Upper lobe of left lung (tissue), 6 donors: Measurements from ENCODE around the gene TNFRSF8. TPM values are rescaled to one million over a fixed set of nuclear protein-coding genes. Genes with fewer than 3 reads are reported as not detected.

ENCODE experiments used
- ATAC-seq, 2 donors: fragments of 200-7000 bp; cut with Tn5 transposase; one replicate each; pipeline ENCODE4 v1.9.1; 2022; ENCODE audit warnings: mild to moderate bottlenecking in 2 of 2, moderate library complexity in 2 of 2; ENCODE audit not compliant: low FRiP score in 2 of 2
- DNase-seq, 2 donors: peaks; one replicate each; pipeline ENCODE4 v3.0.0-alpha.2; 2019 to 2020
- H3K27ac ChIP-seq, 4 donors: fragments of 200-600 bp; sonication (generic); one replicate each; pipeline ENCODE4 v1.5.1; 2016 to 2019
- H3K27me3 ChIP-seq, 4 donors: fragments of 200-600 bp; sonication (generic); one replicate each; pipeline ENCODE4 v1.5.1; 2017 to 2019
- H3K36me3 ChIP-seq, 4 donors: fragments of 200-600 bp; sonication (generic); one replicate each; pipeline ENCODE4 v1.5.1; 2016 to 2019
- H3K4me1 ChIP-seq, 4 donors: fragments of 200-600 bp; sonication (generic); one replicate each; pipeline ENCODE4 v1.5.1; 2018 to 2019
- H3K4me3 ChIP-seq, 4 donors: fragments of 200-600 bp; sonication (generic); one replicate each; pipeline ENCODE4 v1.5.1; 2017 to 2019; ENCODE audit warnings: mild to moderate bottlenecking in 2 of 4, moderate library complexity in 1 of 4
- H3K9me3 ChIP-seq, 4 donors: fragments of 200-600 bp; sonication (generic); one replicate each; pipeline ENCODE4 v1.5.1; 2018 to 2019
- EP300 ChIP-seq, 4 donors: sonication (generic); formaldehyde crosslinking; IDR thresholded peaks; one replicate each; pipeline ENCODE4 v1.5.1; 2017; ENCODE audit warnings: antibody characterized with exemption in 4 of 4, control low read depth in 2 of 4
- POLR2A ChIP-seq, 4 donors: fragments of 450-650 bp; IDR thresholded peaks; one replicate each; pipeline ENCODE4 v1.5.1; 2016 to 2017; ENCODE audit warnings: antibody characterized with exemption in 4 of 4, mild to moderate bottlenecking in 2 of 4
- POLR2AphosphoS5 ChIP-seq, 2 donors: sonication (generic); formaldehyde crosslinking; IDR thresholded peaks; one replicate each; pipeline ENCODE4 v1.5.1; 2017; ENCODE audit warnings: antibody characterized with exemption in 2 of 2
- WGBS, 2 donors: methylation state at CpG; one replicate each; pipeline ENCODE4 v1.1.5; 2017 to 2018; 5-methylcytosine and 5-hydroxymethylcytosine counted together
- total RNA-seq, 6 donors: library from RNA; depleted of rRNA in 4 of 6; stranded (reverse); fragments of >200 nt in 4 of 6; gene quantifications; one replicate each; pipeline versions ENCODE4 v1.1.0 to v1.2.1, GENCODE V29; 2016 to 2021
- TF ChIP-seq, protein P1 (sequence below), 6 experiments: fragments of 450-650 bp in 4 of 6; fragments of 200-600 bp in 2 of 6; sonication (generic) in 2 of 6; IDR thresholded peaks; one replicate each; pipeline ENCODE4 v1.5.1; 2016 to 2019; ENCODE audit warnings: antibody characterized with exemption in 6 of 6
- donor health status: DM: no; HTN: no; CAD: no; lungs with moderate emphysema.
- donor health status: DM: no; HTN: yes; CAD: no; lungs with severe emphysema.

TNFRSF8 gene
- total RNA-seq, 6 donors from 2014 or later = 0.22 to 3.3 (median 1.2) TPM

DNA sequence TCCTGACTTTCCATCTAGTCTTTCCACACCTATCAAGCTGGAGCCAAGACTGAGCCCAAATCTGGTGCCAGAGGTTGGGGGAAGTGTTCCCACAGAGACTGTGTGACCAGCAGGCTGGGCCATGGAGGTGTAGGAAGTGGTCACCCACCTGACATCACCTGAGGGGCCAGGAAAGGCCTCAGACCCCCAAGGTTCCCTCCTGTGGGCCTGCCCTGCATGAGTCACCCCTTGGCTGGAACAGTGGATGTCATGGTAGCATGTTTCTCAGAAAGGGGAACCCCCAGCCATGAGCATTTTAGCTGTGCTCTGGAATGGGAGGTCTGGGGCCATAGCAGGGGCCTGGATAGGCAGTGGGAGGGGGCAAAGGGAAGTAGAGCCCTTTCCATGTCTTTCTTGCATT is 5.7 kb upstream of the TNFRSF8 start:
- no peaks in the 10 kb centered on the region for H3K9me3 ChIP-seq
- TF ChIP-seq POLR2AphosphoS5 (IDR thresholded peaks at IDR 0.05) = no peak
- TF ChIP-seq EP300 (IDR thresholded peaks at IDR 0.05) = no peak
- TF ChIP-seq, protein P1, sequence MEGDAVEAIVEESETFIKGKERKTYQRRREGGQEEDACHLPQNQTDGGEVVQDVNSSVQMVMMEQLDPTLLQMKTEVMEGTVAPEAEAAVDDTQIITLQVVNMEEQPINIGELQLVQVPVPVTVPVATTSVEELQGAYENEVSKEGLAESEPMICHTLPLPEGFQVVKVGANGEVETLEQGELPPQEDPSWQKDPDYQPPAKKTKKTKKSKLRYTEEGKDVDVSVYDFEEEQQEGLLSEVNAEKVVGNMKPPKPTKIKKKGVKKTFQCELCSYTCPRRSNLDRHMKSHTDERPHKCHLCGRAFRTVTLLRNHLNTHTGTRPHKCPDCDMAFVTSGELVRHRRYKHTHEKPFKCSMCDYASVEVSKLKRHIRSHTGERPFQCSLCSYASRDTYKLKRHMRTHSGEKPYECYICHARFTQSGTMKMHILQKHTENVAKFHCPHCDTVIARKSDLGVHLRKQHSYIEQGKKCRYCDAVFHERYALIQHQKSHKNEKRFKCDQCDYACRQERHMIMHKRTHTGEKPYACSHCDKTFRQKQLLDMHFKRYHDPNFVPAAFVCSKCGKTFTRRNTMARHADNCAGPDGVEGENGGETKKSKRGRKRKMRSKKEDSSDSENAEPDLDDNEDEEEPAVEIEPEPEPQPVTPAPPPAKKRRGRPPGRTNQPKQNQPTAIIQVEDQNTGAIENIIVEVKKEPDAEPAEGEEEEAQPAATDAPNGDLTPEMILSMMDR (IDR thresholded peaks at IDR 0.05) = no peak
- no peak for TF ChIP-seq POLR2A (IDR thresholded peaks at IDR 0.05)
- ATAC-seq (no peak), DNase-seq (no peak)
- no peaks in the 10 kb centered on the region for H3K36me3 ChIP-seq
- no peak overlapping the region for H3K4me3 ChIP-seq
- no peak overlapping the region for H3K27ac ChIP-seq
- H3K4me1 ChIP-seq = peaks cover 0 to 2% (median under 1%) of the 10 kb centered on the region in 4 donors
- H3K27me3 ChIP-seq = no peaks in the 10 kb centered on the region

DNA sequence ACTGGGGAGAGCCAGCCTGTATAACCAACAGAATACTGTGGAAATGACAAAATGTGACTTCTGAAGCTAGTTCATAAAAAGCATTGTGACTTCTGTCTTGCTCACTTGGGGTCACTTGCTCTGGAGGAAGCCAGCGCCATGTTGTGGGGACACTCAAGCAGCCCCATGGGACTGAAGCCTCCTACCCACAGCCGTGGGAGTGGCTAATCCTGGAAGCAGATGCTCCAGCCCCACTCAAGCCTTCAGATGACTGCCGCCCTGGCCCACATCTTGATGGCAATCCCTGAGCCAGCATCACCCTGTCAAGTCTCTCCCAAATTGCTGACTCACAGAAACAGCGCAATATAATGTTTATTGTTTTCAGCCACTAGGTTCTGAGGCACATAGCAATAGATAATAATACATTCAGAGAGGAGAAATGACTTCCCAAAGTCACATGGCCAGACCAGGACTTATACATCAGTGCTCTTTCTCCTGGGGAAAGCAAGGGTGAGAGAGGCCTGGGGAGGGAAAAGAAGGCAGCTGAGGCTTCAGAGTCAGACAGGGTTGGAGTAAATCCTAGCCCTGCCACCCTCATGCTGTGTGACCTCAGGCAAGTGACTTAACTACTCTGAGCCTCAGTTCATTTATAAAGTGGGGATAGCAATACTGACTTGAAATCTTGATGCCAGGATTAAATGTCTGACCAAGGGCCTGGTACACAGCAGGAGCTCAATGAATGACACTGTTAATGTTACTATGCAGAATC is 5.0 kb upstream of the TNFRSF8 start:
- DNase-seq (no peak), ATAC-seq (no peak)
- Histone ChIP-seq H3K4me3 (no peak overlapping the region), H3K9me3 (no peaks in the 10 kb centered on the region), H3K27me3 (peaks cover 0 to 4% (median 2%) of the 10 kb centered on the region in 4 donors), H3K36me3 (no peaks in the 10 kb centered on the region), H3K27ac (no peak overlapping the region), H3K4me1 (peaks cover 0 to 2% (median 2%) of the 10 kb centered on the region in 4 donors)
- no peak for TF ChIP-seq EP300 (IDR thresholded peaks at IDR 0.05)
- TF ChIP-seq, protein P1 (IDR thresholded peaks at IDR 0.05) = no peak
- TF ChIP-seq POLR2AphosphoS5 (IDR thresholded peaks at IDR 0.05) = no peak
- no peak for TF ChIP-seq POLR2A (IDR thresholded peaks at IDR 0.05)
- 76 to 87% methylated on average over 3 to 4 of the region's 4 CpGs for WGBS, 2 donors

DNA sequence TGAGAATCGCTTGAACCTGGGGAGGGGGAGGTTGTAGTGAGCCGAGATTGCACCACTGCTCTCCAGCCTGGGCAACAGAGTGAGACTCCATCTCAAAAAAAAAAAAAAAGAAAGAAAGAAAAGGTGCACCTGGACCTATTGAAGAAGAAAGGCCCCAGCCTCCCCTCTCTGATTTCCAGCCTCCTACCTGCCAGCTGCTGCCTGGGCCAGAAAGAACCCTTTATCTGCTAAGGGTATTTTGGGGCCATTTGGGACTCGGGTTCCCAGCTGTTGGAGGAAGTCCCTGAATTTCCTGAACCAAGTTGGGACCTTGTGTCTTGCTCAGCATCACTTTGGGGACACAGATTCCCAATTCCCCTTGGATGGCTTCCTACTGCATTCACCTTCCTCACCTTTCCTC is 3.9 kb upstream of the TNFRSF8 start:
- no peak overlapping the region for H3K4me3 ChIP-seq
- H3K9me3 ChIP-seq = no peaks in the 10 kb centered on the region
- H3K36me3 ChIP-seq = no peaks in the 10 kb centered on the region
- TF ChIP-seq EP300 (IDR thresholded peaks at IDR 0.05) (no peak), POLR2A (IDR thresholded peaks at IDR 0.05) (no peak), POLR2AphosphoS5 (IDR thresholded peaks at IDR 0.05) (no peak)
- TF ChIP-seq, protein P1 (IDR thresholded peaks at IDR 0.05) = no peak
- H3K4me1 ChIP-seq = peaks cover 5 to 12% (median 8%) of the 10 kb centered on the region in 4 donors
- H3K27ac ChIP-seq = no peak overlapping the region
- DNase-seq (no peak), ATAC-seq (no peak)
- H3K27me3 ChIP-seq = peaks cover 0 to 15% (median 10%) of the 10 kb centered on the region in 4 donors
- WGBS, 2 donors = 70 to 78% methylated on average over 3 of the region's 3 CpGs

DNA sequence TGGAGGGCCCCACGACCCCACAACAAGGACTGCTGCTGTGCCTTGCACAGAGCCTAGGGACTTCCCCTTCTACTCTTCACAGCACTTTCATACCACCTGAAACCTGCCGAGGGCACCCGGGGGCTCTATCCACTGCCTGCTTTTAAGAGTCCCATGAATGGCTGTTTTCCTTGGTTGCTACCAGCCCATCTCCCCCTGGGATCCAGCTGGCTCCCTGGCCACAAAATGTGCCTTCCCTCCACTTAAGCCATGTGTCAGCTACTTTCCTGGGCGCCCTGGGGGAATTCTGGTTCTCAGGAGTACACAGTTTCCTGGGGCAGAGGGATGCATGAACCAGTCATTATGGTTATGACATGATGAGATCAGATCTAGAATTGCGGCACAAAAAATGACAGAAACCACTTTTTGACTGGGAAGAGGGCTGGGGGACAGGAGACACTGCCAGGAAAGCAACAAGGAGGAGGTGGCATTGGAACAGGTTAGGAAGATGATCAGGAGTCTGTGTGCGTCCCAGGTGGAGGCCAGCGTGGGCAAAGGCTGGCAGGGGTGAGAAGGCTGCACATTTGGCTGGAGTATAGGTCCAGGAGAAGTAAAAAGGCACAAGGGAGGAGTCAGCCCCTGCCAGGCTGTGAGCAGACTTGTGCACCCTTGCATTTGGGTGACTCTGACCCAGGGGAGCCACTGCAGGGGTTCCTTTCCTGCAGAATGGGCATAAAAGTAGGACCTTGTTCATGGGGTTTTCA is 3.2 kb upstream of the TNFRSF8 start:
- H3K9me3 ChIP-seq = no peaks in the 10 kb centered on the region
- peaks cover 0 to 21% (median 10%) of the 10 kb centered on the region in 4 donors for H3K27me3 ChIP-seq
- ATAC-seq (no peak), DNase-seq (no peak)
- H3K4me3 ChIP-seq = no peak overlapping the region
- TF ChIP-seq POLR2A (IDR thresholded peaks at IDR 0.05) = no peak
- no peak for TF ChIP-seq POLR2AphosphoS5 (IDR thresholded peaks at IDR 0.05)
- TF ChIP-seq, protein P1 (IDR thresholded peaks at IDR 0.05) = no peak
- TF ChIP-seq EP300 (IDR thresholded peaks at IDR 0.05) = no peak
- peaks cover 5 to 12% (median 8%) of the 10 kb centered on the region in 4 donors for H3K4me1 ChIP-seq
- no peaks in the 10 kb centered on the region for H3K36me3 ChIP-seq
- 62 to 70% methylated on average over 7 of the region's 7 CpGs for WGBS, 2 donors
- no peak overlapping the region for H3K27ac ChIP-seq
